Measurements from ENCODE around the gene NFIA.

DNA sequence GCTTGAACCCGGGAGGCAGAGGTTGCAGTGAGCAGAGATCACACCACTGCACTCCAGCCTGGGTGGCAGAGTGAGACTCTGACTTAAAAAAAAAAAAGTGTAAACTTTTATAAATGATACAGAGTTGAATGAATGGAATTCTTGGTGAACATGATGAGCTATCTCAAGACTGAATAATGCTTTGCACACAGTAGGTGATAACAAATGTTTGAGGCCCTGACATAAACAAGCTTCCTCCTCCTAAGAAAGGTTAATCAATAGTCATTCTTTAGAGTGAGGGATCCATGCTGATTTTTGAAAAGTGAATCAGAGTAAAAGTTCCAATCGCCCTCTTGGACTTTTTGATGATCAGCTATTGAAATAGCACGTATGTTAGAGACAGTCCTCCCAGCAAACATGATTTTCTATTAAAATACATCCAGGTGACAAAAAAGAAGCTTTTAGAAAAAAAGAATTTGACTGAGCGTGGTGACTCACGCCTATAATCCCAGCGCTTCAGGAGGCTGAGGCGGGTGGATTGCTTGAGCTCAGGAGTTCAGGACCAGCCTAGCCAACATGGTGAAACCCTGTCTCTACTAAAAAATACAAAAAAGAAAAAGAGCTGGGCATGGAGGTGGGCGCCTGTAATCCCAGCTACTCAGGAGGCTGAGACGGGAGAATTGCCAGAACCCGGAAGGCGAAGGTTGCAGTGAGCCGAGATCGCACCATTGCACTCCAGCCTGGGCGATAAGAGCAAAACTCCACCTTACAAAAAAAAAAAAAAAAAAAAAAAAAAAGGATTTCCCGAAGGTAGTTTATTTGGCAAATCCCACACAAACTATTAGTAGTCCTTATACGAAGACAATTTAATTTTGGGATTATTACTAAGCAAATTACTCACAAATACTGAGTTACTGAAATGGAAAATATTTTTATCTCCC is 181.8 kb downstream of the NFIA start:
- no peak for TF ChIP-seq MLX (CRISPR knock-in tag; conservative IDR thresholded peaks at IDR 0.05)
- TF ChIP-seq EP300 (IDR thresholded peaks at IDR 0.05; ENCODE audit: low read length) = no peak
- TF ChIP-seq POLR2AphosphoS5 (IDR thresholded peaks at IDR 0.05; ENCODE audit: control insufficient read depth, insufficient read depth, low read depth, low read length) = no peak
- TF ChIP-seq RCOR1 (IDR thresholded peaks at IDR 0.05; ENCODE audit: borderline replicate concordance in 1 of 2, low read depth in 2 of 2, low read length in 2 of 2) = no peak
- TF ChIP-seq ZNF274 (IDR thresholded peaks at IDR 0.05; ENCODE audit: borderline replicate concordance, low read depth, low read length) = no peak
- no peak for TF ChIP-seq ZC3H11A (IDR thresholded peaks at IDR 0.05; ENCODE audit: low read depth, low read length)
- no peak for TF ChIP-seq POLR2A (conservative IDR thresholded peaks at IDR 0.05)
- no peak for TF ChIP-seq ZNF212 (CRISPR knock-in tag; IDR thresholded peaks at IDR 0.05)
- no peak for TF ChIP-seq SP1 (CRISPR knock-in tag; IDR thresholded peaks at IDR 0.05)
- no peak for TF ChIP-seq PREB (CRISPR knock-in tag; IDR thresholded peaks at IDR 0.05)
